GM10266 (cell line): Measurements from ENCODE around the gene SDK2.

Experiments used
- DNase-seq: peaks from one replicate; pipeline ENCODE4 v3.0.0; 2012; ENCODE audit errors: extremely low spot score
- CTCF ChIP-seq: IDR thresholded peaks from 2 replicates; pipeline ENCODE4 v1.5.1; 2012; ENCODE audit warnings: mild to moderate bottlenecking, low read depth; ENCODE audit not compliant: control insufficient read depth, insufficient read depth; ENCODE audit errors: missing control alignments

SDK2 gene

GRCh38 chr17:73371285-73371684 lies 273.0 kb downstream of the SDK2 start:
- DNase-seq: no peak
- no peak for TF ChIP-seq CTCF

DNA sequence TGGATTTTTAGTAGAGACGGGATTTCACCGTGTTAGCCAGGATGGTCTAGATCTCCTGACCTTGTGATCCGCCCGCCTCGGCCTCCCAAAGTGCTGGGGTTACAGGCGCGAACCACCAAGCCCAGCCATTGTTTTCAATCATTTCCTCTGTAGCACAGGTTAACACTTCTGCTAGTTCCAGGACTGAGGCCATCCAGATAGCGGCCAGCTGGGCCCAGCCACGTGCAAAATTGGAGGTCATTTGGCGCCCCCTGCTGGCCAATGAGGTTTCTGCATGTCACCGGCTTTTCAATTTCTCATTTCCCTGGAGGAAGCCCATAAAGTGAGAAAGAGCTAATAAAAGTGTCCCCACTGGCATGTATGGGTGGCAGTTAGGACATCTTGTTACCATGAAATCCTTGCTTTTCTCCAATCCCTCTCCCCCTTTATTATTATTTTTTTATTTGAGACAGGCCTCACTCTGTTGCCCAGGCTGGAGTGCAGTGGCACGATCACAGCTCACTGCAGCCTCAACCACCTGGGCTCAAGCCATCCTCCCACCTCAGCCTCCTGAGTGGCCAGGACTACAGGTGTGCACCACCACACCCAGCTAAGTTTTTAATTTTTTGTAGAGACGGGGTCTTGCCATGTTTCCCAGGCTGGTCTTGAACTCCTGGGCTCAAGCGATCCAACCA lies 274.3 kb downstream of the SDK2 start:
- peak; percentile 84 for TF ChIP-seq CTCF
- DNase-seq: peak; percentile 85

DNA sequence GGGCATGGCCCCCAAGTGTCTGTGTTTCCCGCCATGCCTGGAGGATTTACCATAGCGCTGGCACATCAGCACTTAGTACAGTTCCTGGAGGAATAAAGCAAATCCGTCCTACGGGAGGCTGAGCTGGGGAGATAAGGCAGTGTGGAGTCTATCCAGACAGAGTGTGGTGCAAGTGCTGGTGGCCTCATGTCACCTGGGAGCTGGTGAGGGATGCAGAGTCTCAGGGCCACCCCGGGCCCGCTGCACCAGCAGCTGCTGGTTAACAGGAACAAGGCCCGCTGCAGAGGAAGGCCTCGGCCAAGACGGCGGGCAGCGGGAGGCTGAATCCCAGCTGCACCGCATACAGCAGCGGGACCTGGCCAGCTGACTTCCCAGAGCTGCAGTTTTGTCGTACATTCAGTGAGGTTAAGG lies 275.1 kb downstream of the SDK2 start:
- DNase-seq: no peak
- no peak for TF ChIP-seq CTCF

GRCh38 chr17:73368085-73368631 lies 276.1 kb downstream of the SDK2 start:
- no peak for TF ChIP-seq CTCF
- no peak for DNase-seq

DNA sequence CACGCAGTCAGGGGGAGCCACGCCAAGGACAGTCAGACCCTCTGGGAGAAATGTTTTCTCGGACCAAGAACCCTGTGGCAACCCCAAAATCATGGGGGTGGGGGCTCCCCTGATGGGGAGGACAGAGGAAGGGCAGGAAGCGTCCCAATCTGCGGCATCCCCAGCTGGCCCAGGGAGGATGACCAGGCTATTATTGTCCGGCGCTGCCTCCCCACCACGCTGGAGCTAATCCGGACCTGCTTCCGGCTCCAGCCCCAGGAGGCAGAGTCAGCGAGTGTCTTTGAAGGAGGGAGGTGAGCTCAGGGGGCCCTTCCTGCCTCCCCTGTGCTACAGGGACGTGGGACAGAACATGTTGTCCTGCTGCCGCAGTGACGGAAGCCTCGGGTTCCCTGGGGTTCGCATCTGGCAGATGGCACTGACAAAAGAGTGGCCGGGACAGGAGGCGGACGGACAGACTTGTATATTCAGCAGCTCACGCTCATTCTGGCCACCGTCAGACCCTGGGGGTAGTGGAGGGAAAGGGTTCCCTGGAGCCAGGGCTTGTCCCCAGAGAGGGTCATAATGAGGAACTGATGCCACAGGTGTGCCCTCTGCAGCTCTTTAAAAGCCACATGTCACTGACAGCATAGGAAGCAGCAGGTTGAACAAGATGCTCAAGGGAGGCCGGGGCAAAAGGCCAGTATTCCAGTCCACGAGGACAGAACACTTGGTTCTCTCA lies 278.2 kb downstream of the SDK2 start:
- TF ChIP-seq CTCF: no peak
- no peak for DNase-seq

DNA sequence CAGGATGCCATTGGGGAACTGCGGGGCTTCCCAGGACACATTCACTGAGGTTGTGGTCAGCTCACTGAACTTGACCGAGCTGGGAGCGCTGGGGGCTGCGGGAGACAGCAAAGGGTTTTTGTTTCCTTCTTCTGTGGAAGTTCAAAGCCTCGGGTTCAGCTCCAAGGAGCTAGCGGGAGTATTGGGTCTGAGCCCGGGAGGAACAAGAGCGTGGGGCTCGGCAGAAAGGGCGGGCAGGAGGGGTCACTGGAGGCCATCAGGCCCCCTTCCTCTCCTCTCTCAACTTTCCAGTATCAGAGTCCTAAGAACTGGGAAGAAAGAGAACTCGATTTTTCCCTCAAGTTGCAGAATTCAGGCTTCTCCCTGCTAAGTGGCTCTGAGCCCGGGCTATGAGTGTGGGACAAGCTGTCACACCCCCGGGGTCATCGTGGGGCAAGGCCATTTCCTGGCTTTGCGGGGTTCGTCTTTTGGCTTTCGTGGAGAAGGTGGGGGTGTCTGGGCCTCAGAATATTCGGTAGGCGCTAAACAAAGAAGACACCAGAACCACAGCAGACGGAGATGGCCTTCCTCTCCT lies 278.9 kb downstream of the SDK2 start:
- no peak for DNase-seq
- no peak for TF ChIP-seq CTCF

- TF ChIP-seq CTCF: no peak
- no peak for DNase-seq
Measured at GRCh38 chr17:73364155-73364522, 280.1 kb downstream of the SDK2 start.
